Lower leg skin (tissue), 3 donors: ENCODE results near the gene P2RY8.

Experiments
- CTCF ChIP-seq, 3 donors: fragments of 450-650 bp; IDR thresholded peaks; one replicate each; pipeline ENCODE4 v1.5.1; 2016; ENCODE audit warnings: antibody characterized with exemption in 3 of 3, mild to moderate bottlenecking in 3 of 3, moderate library complexity in 2 of 3
- POLR2A ChIP-seq, 2 donors: fragments of 450-650 bp; IDR thresholded peaks; one replicate each; pipeline ENCODE4 v1.6.1; 2016 to 2017; ENCODE audit warnings: antibody characterized with exemption in 2 of 2, mild to moderate bottlenecking in 1 of 2, moderate library complexity in 1 of 2

DNA sequence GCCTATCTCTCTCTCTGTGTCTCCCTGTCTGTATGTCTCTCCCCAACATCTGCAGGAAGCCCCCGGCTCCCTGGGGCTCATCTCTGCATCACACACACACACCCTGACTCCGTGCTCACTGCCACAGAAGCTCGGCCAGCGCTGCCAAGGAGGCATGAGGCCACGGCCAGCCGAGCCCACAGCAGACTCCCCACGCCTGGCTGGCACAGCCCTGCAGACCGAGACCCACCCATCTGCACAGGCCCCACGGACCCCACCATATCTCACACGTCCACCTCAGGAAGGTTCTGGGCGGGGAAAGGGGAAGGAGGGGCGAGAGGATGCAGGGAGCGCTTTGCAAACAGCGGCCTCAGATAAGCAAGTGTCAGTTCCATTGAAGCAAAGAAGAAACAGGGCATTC is 116.6 kb downstream of the P2RY8 start:
- TF ChIP-seq CTCF (IDR thresholded peaks at IDR 0.05), result no peak
- TF ChIP-seq POLR2A (IDR thresholded peaks at IDR 0.05), result no peak
